Mesenchymal stem cell (in vitro differentiated cells and primary cell): Measurements from ENCODE around the gene CRISPLD2.

Source experiments
- DNase-seq: peaks from one replicate; pipeline ENCODE4 v3.0.0-alpha.2; 2013
- H2AFZ ChIP-seq: one replicate; pipeline ENCODE4 v1.6.1; 2013; ENCODE audit warnings: low read depth, mild to moderate bottlenecking, control low read depth, inconsistent platforms, low read length, moderate library complexity
- H2AK5ac ChIP-seq: 2 replicates; pipeline ENCODE4 v1.6.1; 2013; ENCODE audit warnings: low read length, moderate library complexity, mild to moderate bottlenecking, inconsistent platforms; ENCODE audit not compliant: severe bottlenecking
- H2BK120ac ChIP-seq: one replicate; pipeline ENCODE4 v1.6.1; 2013; ENCODE audit warnings: low read depth, mild to moderate bottlenecking, inconsistent platforms, low read length, moderate library complexity
- H2BK12ac ChIP-seq, 2 experiments: one replicate each; pipeline ENCODE4 v1.6.1; 2013; ENCODE audit warnings: inconsistent platforms in 2 of 2, low read length in 2 of 2, mild to moderate bottlenecking in 2 of 2, moderate library complexity in 2 of 2, control low read depth in 1 of 2
- H2BK15ac ChIP-seq: one replicate; pipeline ENCODE4 v1.6.1; 2013; ENCODE audit warnings: mild to moderate bottlenecking, low read depth, inconsistent platforms; ENCODE audit not compliant: poor library complexity, severe bottlenecking
- H2BK5ac ChIP-seq: 2 replicates; pipeline ENCODE4 v1.6.1; 2013; ENCODE audit warnings: low read depth, mild to moderate bottlenecking, low read length, control low read depth, inconsistent platforms; ENCODE audit not compliant: poor library complexity, severe bottlenecking
- H3K14ac ChIP-seq, 2 experiments: one replicate each; pipeline ENCODE4 v1.6.1; 2013; ENCODE audit warnings: inconsistent platforms in 2 of 2, low read length in 2 of 2, control low read depth in 1 of 2, mild to moderate bottlenecking in 1 of 2, moderate library complexity in 1 of 2
- H3K18ac ChIP-seq, 2 experiments: one replicate each; pipeline ENCODE4 v1.6.1; 2013; ENCODE audit warnings: inconsistent platforms in 2 of 2, low read length in 2 of 2, control low read depth in 1 of 2, low read depth in 1 of 2, mild to moderate bottlenecking in 1 of 2
- H3K23ac ChIP-seq, 2 experiments: one replicate each; pipeline ENCODE4 v1.6.1; 2013; ENCODE audit warnings: inconsistent platforms in 2 of 2, low read length in 2 of 2, mild to moderate bottlenecking in 2 of 2, moderate library complexity in 2 of 2, control low read depth in 1 of 2
- H3K27ac ChIP-seq: 2 replicates; pipeline ENCODE4 v1.5.1; 2013; ENCODE audit warnings: mild to moderate bottlenecking, moderate library complexity, low read length, control low read depth, inconsistent platforms; ENCODE audit not compliant: poor library complexity, severe bottlenecking
- H3K27me3 ChIP-seq, 2 experiments: 2 replicates each; pipeline versions ENCODE4 v1.6.1 to v1.7.0; 2013; ENCODE audit warnings: low read length in 2 of 2, mild to moderate bottlenecking in 2 of 2, moderate library complexity in 2 of 2, control low read depth in 1 of 2, inconsistent platforms in 1 of 2; ENCODE audit not compliant: control insufficient read depth in 1 of 2, insufficient read depth in 1 of 2
- H3K36me3 ChIP-seq, 2 experiments: 2 replicates each; pipeline versions ENCODE4 v1.6.1 to v1.7.0; 2013; ENCODE audit warnings: low read length in 2 of 2, control low read depth in 1 of 2, inconsistent platforms in 1 of 2, low read depth in 1 of 2, mild to moderate bottlenecking in 1 of 2; ENCODE audit not compliant: insufficient read depth in 2 of 2, control insufficient read depth in 1 of 2
- H3K4ac ChIP-seq, 2 experiments: one replicate each; pipeline ENCODE4 v1.6.1; 2013; ENCODE audit warnings: inconsistent platforms in 2 of 2, low read length in 2 of 2, mild to moderate bottlenecking in 2 of 2, moderate library complexity in 2 of 2, control low read depth in 1 of 2, low read depth in 1 of 2
- H3K4me1 ChIP-seq: 2 replicates; pipeline ENCODE4 v1.6.1; 2013; ENCODE audit warnings: low read depth, low read length, control low read depth; ENCODE audit not compliant: control insufficient read depth, insufficient read depth
- H3K4me2 ChIP-seq: 2 replicates; pipeline ENCODE4 v1.6.1; 2013; ENCODE audit warnings: low read length, mild to moderate bottlenecking, inconsistent platforms; ENCODE audit not compliant: poor library complexity, severe bottlenecking
- H3K4me3 ChIP-seq, 2 experiments: 2 replicates each; pipeline versions ENCODE4 v1.5.1 to v1.7.0; 2013; ENCODE audit warnings: low read length in 2 of 2, mild to moderate bottlenecking in 2 of 2, control low read depth in 1 of 2, low read depth in 1 of 2; ENCODE audit not compliant: insufficient read depth in 1 of 2
- H3K79me1 ChIP-seq: replicated peaks from 2 replicates; pipeline ENCODE4 v1.6.1; 2013; ENCODE audit warnings: mild to moderate bottlenecking, control low read depth, low read length, inconsistent platforms; ENCODE audit not compliant: poor library complexity, severe bottlenecking
- H3K9ac ChIP-seq: 2 replicates; pipeline ENCODE4 v1.7.0; 2013; ENCODE audit warnings: mild to moderate bottlenecking, low read length, moderate library complexity
- H3K9me3 ChIP-seq: 2 replicates; pipeline ENCODE4 v1.7.0; 2013; ENCODE audit warnings: mild to moderate bottlenecking, low read length; ENCODE audit not compliant: control insufficient read depth
- H4K8ac ChIP-seq: one replicate; pipeline ENCODE4 v1.6.1; 2013; ENCODE audit warnings: inconsistent platforms, mild to moderate bottlenecking, low read length, moderate library complexity
- H4K91ac ChIP-seq: one replicate; pipeline ENCODE4 v1.6.1; 2013; ENCODE audit warnings: mild to moderate bottlenecking, low read length, inconsistent platforms
- WGBS: methylation state at CpG from one replicate; pipeline ENCODE4 v1.1.7; 2013; ENCODE audit warnings: mixed read lengths; 5-methylcytosine and 5-hydroxymethylcytosine counted together

The CRISPLD2 gene

GRCh38 chr16:84816485-84816884, 3.3 kb upstream of the CRISPLD2 start:
- no peak overlapping the region for H2BK15ac ChIP-seq
- no peak overlapping the region for H3K4me2 ChIP-seq
- no peak overlapping the region for H4K8ac ChIP-seq
- no peaks in the 10 kb centered on the region for H3K79me1 ChIP-seq
- H2AK5ac ChIP-seq, result no peak overlapping the region
- H3K14ac ChIP-seq, result no peak overlapping the region
- H2BK120ac ChIP-seq, result no peak overlapping the region
- no peak overlapping the region for H4K91ac ChIP-seq
- H3K36me3 ChIP-seq, result no peaks in the 10 kb centered on the region
- no peak overlapping the region for H2AFZ ChIP-seq
- no peak overlapping the region for H3K18ac ChIP-seq
- H3K27me3 ChIP-seq, result peaks cover 9 to 11% of the 10 kb centered on the region in 2 experiments
- H3K23ac ChIP-seq, result no peak overlapping the region
- H2BK5ac ChIP-seq, result no peak overlapping the region
- no peak overlapping the region for H3K9ac ChIP-seq
- 86% methylated on average over 10 of the region's 10 CpGs for WGBS
- no peak for DNase-seq
- H3K4me3 ChIP-seq, result no peak overlapping the region
- H3K4me1 ChIP-seq, result peaks cover 12% of the 10 kb centered on the region
- no peak overlapping the region for H3K27ac ChIP-seq
- peaks cover 4% of the 10 kb centered on the region for H3K9me3 ChIP-seq
- H2BK12ac ChIP-seq, result no peak overlapping the region
- no peak overlapping the region for H3K4ac ChIP-seq

- H3K4me1 ChIP-seq, result peaks cover 15% of the 10 kb centered on the region
Observed at GRCh38 chr16:84817206-84817605, 2.6 kb upstream of the CRISPLD2 start.

DNA sequence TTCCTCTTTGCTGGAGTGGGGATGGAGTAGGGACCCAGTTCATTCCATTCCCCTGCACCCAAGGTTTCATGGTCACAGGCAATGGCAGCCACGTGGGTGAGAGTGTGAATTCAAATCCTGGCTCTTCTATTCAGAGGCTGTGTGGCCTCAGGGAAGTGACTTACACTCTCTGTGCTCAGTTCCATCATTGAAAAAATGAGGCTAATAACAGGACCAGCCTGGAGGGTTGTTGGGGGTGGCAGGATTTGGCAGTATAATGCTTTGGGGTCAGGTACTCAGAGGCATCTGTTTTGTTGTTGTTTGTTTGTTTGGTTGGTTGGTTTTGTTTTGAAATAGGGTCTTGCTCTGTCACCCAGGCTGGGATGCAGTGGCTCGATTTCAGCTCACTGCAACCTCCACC, 2.2 kb upstream of the CRISPLD2 start:
- Histone ChIP-seq H3K27me3 (peaks cover 8 to 9% of the 10 kb centered on the region in 2 experiments), H3K23ac (no peak overlapping the region), H2AK5ac (no peak overlapping the region), H2AFZ (no peak overlapping the region), H3K4ac (no peak overlapping the region), H3K27ac (no peak overlapping the region), H4K91ac (no peak overlapping the region), H3K14ac (no peak overlapping the region), H4K8ac (no peak overlapping the region), H2BK12ac (peak overlapping the region in 1 of 2 experiments; percentile 32), H2BK5ac (no peak overlapping the region), H3K18ac (no peak overlapping the region), H3K4me2 (no peak overlapping the region), H3K4me1 (peaks cover 13% of the 10 kb centered on the region), H3K9me3 (peaks cover 4% of the 10 kb centered on the region), H3K9ac (no peak overlapping the region), H2BK15ac (no peak overlapping the region), H3K4me3 (no peak overlapping the region), H2BK120ac (no peak overlapping the region), H3K36me3 (no peaks in the 10 kb centered on the region), H3K79me1 (no peaks in the 10 kb centered on the region)
- DNase-seq, result no peak
- 65% methylated on average over 2 of the region's 2 CpGs for WGBS

More at GRCh38 chr16:84817206-84817605, 2.6 kb upstream of the CRISPLD2 start:
- H3K23ac ChIP-seq, result no peak overlapping the region
- H2BK120ac ChIP-seq, result no peak overlapping the region
- no peak overlapping the region for H3K4me3 ChIP-seq
- no peak overlapping the region for H3K14ac ChIP-seq
- no peak overlapping the region for H3K9ac ChIP-seq
- H2BK12ac ChIP-seq, result no peak overlapping the region
- 88% methylated on average over 9 of the region's 10 CpGs for WGBS
- no peak overlapping the region for H3K4me2 ChIP-seq
- no peak overlapping the region for H4K8ac ChIP-seq
- no peaks in the 10 kb centered on the region for H3K36me3 ChIP-seq
- no peaks in the 10 kb centered on the region for H3K79me1 ChIP-seq
- H3K4ac ChIP-seq, result no peak overlapping the region
- no peak overlapping the region for H2AK5ac ChIP-seq
- no peak overlapping the region for H2BK15ac ChIP-seq
- peaks cover 9 to 11% of the 10 kb centered on the region in 2 experiments for H3K27me3 ChIP-seq
- H3K18ac ChIP-seq, result no peak overlapping the region
- DNase-seq, result no peak
- H4K91ac ChIP-seq, result no peak overlapping the region
- no peak overlapping the region for H2BK5ac ChIP-seq
- no peak overlapping the region for H3K27ac ChIP-seq
- peaks cover 4% of the 10 kb centered on the region for H3K9me3 ChIP-seq
- no peak overlapping the region for H2AFZ ChIP-seq

DNA sequence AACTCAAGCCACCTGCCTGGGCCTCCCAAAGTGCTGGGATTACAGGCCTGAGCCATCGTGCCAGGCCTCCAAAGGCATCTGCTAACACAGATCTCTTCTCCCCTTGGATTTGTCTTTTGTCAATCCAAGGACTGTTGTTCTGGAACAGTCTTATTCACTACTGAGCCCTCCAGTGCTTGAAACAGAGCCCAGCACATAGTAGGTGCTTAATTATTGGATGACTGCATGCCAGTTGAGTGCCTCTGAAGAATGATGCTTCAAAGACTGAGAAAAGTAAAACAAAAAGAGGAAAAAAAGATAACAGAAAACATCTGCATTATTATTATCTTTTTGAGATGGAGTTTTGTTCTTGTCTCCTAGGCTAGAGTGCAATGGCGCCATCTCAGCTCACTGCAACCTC, 1.7 kb upstream of the CRISPLD2 start:
- Histone ChIP-seq H3K79me1 (no peaks in the 10 kb centered on the region), H3K9me3 (peaks cover 4% of the 10 kb centered on the region), H3K18ac (no peak overlapping the region), H4K91ac (no peak overlapping the region), H3K4me1 (peaks cover 13% of the 10 kb centered on the region), H2BK120ac (no peak overlapping the region), H3K4me2 (no peak overlapping the region), H2BK12ac (peak overlapping the region in 1 of 2 experiments; percentile 32), H3K23ac (no peak overlapping the region), H2BK15ac (no peak overlapping the region), H3K36me3 (no peaks in the 10 kb centered on the region), H2AK5ac (no peak overlapping the region), H3K4me3 (no peak overlapping the region), H3K27ac (no peak overlapping the region), H3K4ac (no peak overlapping the region), H3K9ac (no peak overlapping the region), H3K14ac (no peak overlapping the region), H2BK5ac (no peak overlapping the region), H3K27me3 (peaks cover 3 to 9% of the 10 kb centered on the region in 2 experiments), H2AFZ (no peak overlapping the region), H4K8ac (no peak overlapping the region)
- no peak for DNase-seq
- 92% methylated on average over 2 of the region's 2 CpGs for WGBS
